Suppressor macrophage treated with lipopolysaccharide for 1 hour (primary cell): Measurements from ENCODE around the gene CUL3.

ENCODE experiments used
- DNase-seq, 3 donors: peaks; one replicate each; pipeline ENCODE4 v3.0.0-alpha.2; 2020 to 2022

CUL3 gene

DNA sequence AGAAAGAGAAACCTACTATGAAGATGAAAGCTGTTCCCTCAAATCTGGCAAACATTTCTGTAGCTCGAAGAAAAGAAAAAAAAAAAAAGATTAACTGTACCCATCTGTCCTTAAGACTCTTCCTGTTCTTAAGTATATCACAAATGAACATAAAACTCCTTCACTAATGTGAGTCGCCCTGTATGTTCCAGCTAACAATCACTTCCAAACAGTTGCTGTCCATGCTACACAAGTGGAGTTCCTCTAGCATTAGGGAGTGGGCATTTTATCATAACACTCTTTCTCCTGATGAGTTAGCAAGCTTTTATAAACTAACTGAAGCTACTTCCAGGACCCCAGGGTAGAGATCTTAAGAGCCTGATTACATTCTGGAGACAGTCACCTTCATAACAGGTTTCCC is 5.8 kb downstream of the CUL3 start:
- no peak for DNase-seq

DNA sequence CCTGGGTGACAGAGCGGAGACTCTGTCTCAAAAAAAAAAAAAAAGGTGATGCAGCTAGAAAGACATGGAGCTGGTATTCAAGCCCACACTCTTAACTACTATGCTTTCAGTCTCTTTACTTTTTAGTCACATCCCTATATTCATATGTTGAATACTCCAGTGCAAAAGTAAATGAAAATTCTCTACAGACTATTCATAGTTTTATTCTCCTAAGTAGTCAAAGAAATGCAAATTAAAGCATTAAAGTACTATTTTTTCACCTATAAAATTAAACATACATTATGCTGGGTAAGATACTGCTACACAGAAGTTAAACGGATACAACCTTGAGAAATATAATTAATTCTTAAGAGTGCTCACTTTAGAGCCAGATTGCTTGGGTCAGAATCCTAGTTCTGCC is 7.6 kb downstream of the CUL3 start:
- DNase-seq: no peak

DNA sequence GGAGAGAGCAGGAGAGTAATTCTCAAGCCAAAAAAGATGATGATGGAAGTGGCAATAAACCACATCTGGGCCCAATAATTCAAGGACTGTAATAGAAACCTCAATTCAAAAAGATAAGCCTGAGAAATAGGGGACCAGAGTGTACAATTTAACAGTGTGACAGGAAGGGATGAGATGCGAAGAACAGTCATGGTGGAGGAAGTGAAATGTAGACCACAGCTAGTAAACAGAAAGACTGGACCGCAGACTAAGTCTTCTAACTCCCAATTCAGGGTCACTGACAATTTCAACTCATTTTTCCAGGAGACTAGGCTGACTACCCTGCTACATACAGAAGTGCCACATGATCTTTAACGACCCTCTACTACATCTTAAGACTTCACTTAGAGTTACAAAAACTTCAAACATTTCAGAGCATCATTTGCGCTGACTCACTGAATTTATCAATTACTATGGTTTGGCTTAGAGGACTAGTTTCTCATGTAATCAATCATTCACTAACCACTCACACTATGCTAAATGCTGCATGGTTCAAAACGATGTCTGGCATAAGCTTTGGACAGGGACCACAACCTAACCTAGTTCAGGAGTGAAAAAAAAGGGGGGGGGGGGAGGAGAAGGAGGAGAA is 9.0 kb downstream of the CUL3 start:
- DNase-seq: peak in 1 of 3 donors; percentile 15

DNA sequence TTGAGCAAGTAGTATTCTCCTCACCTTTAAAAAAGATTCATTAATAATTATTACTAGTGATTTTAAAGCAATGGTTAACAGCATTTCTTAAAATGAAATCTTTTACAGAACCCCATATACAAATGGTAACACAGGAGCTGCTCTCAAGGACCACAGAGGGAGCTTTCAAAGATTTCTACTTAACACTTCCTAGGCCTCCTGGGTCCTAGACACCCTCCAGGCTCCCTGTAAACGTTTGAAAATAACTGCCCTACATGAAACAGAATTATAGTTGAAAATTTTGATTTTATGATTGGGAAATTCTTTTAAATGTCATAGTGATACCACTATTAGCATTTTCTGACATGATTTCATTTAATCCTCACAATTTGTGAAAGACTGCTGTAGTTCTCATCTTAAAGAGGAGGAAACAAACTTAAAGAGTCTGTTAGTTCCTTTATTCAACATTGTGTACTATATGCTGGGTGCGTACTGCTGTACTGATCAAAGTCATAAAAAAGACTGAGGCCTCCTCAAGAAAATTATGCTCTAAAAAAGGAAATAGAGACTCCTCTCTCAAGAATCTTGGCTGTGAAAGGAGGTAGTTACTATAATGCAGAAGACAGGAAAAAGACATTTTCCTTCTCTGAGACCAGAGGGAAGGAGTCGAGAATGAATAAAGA is 10.6 kb downstream of the CUL3 start:
- peak in 1 of 3 donors; percentile 15 for DNase-seq

DNA sequence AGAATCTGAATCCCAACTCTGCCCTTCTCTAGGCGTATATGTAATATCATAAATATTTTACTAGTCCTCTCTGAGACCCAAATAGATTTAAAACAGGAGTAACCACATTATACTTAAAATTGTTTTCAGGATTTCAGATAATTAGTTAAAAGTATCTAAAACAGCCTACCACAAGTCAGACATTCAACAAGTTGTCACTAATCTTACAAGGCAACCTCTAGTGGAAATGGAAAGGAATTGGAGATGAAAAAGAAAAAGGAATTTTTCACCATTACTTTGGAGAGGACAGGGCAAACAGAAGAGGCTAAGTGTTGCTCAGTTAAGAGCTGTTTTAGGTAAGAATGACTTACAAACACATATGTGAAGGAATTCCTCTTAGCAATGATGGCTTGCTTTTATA is 11.4 kb downstream of the CUL3 start:
- DNase-seq: no peak

DNA sequence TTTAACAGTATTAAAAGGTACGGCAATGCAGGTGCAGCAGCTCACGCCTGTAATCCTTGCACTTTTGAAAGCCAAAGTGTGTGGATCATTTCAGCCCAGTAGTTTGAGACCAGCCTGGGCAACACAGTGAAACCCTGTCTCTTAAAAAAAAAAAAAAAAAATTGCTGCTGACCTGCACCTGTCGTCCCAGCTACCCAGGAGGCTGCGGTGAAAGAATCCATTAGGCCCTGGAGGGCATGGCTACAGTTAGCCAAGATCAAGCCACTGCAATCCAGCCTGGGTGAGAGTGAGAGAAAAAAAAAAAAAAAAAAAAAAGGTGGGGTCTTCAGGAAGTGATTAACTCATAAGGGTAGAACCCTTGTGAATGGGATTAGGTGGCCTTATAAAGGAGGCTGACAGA is 12.8 kb downstream of the CUL3 start:
- no peak for DNase-seq

DNA sequence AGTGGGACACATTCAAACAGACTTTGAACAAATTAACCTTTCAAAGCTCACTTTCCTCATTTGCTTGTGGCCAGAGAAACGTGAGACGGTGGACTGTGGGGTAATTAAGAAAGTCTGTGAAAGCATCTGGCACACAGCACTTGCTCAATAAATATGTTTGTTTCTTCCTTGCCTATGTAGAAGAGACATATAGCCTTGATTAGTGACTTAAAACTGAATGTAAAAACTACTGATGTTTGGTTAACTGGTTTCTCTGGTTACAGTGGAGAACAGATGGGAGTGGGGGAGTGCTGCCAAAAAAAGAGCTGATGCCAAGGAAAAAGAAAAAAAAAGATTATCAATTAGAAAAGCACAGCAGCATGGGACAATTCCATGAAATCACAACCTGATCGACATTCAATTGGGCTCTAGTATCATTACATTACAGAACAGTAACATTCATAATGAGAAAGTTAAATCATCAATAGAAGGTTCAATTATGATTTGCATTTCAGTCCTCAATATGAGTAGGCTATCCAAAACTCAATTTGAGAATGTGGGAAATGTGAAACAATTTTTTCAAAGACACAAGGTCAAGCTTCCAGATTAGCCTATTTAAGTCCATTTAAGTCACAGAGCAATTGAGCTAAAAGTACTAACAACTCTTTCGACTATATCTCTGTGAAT is 14.7 kb downstream of the CUL3 start:
- no peak for DNase-seq

DNA sequence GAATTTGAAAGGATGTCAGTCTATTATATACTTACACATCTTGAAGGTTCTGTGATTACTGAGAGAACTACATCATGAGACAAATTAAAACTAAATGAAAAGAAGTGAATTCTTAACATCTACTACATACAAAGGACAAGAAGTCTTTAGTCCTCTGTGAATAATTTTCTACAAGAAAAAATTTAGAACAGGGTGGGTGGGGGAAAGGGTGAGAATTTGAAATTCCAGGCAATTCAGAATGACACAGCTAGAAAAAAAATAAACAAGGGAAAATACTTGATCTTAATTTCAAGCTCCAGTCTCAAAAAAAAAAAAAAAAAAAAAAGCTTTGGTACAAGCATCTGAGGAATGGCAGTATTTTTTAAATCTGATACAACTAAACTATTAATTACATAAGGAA is 15.5 kb downstream of the CUL3 start:
- no peak for DNase-seq

DNA sequence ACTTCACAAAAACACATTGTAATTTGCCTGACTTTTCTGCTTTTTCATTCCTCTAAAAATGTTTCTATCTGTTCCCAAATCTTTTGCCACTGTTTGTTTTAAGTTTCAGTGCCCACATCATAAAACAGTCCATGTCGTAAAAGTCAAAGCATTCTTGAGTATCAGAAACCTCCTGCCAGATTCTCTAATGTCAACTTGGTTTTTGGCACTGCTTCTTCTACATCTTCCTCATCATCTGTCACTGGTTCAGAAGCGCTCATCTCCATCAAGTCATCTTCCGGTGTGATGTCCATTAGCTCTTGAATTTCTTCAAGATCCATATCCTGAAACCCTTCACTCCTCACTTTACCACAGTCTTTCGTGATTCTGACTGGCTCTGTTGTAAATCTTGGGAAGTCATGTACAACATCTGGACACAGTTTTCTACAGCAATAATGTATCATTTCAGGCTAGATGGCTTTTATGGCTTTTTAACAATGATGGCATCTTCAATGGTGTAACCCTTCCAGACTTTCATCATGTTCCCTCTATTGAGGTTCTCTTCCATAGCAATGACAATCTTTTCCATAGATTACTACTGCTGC is 19.6 kb downstream of the CUL3 start:
- DNase-seq: no peak

DNA sequence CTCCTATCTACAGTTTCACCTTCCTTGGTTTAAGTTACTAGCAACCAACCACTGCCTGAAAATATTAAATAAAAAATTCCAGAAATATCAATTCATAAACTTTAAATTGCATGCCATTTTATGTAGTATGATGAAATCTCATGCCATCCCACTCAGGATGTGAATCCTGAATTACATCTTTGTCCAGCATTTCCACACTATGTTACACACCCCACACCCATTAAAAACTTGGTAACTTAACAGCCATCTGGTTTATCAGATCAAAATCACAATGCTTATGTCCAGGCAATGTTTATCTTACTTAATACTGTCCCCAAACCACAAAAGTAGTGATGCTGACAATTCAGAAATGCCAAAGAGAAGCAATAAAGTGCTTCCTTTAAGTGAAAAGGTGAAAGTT is 21.6 kb downstream of the CUL3 start:
- no peak for DNase-seq

DNA sequence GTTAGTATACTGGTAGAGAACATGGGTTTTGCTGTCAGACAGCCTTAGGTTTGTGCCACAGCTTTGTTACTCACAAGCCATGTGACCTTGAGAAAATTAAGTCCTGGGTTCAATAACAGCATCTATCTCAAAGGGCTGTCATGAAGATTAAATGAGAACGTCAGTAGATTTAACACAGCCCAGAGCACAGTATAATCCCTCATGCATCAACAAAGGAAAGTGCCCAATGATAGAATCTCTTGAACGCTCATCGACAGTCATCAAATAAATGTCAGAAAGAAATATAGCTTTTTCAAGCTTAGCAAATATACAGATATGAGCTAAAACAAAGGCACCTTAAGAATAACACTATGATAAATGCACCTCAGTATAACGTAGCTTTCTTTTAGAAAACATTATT is 22.3 kb downstream of the CUL3 start:
- no peak for DNase-seq

DNA sequence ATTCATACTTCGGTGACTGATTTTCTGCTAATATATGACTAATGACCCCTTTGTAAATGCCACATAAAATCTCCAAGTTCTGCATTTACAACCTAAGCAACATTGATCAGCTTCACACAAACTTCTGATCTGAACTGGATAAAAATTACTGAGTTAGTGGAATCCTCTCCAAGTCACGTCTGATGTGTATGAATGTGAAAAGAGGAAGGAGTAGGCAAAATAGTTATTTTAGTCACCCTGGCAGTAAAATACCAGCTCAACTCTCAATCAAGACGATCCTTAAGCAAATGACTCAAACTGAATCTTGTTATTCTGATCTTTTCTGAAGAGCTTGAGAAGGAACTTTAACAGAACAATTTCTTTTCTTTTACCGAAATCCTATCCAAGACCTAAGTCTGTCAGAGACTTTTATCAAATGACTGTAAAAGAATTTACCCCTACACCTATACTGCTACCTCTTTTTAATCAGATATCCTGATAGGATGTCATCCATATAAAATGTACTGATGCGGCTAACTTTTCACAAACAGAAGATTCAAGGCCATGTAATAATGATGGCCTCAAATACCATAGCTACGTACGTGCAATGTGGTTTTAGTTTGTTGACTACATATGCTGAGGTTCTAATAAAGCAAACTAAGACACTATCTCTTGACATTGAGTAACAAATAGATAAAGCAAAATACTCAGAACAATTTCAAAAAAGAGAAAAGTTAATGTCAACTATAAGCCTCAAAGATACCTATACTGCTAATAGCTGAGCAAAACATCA is 23.7 kb downstream of the CUL3 start:
- peak; percentile 35 to 71 (median 67) for DNase-seq

DNA sequence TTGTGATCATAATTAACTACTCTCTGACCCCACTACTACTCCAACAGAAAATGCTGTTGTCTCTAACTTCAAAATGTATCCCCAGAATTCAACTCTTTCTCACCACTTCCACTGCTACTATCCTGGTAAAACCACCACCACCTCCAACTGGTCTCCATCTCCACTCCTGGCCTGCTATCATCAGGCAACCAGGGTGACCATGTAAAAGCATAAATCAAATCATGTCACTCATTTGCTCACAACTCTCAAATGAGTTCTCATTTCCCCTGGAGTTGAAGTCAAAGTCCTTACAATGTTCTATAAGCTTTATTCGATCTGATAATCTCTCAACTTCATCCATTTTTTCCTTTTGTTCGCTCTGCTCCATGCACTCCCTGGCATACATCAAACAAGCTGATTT is 24.6 kb downstream of the CUL3 start:
- DNase-seq: no peak

DNA sequence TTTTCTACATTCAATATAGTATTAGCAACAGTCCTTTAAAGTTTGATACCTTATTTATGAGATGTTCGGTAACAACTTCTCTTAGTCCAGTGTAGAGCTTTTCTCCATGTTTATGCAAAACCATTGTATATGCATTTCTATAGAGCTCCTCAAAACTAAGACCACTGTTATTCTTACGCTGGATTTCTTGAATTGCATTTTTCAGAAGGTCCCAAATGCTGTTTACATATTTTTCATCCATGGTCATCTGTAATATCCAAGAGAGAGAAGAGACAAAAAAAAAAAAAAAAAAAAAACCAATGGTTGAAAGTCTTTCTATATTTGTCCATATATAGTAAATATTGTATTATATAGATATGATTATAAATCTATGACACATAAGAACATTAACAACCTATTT is 27.6 kb downstream of the CUL3 start:
- DNase-seq: no peak

DNA sequence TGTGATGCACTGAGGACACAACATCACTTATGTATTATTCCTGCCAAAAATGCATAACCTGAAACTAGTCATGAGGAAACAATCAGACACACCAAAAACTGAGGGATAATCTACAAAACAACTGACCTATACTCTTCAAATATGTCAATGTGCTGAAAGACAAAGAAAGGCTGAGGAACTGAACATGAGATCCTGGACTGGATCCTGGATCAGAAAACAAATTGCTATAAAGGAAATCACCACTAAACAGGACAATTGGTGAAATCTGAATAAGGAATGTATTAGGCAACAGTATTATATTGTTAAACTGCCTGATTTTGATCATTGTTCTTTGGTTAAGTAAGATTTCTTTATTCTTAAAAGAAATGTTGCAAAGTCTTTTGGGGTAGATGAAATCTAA is 28.8 kb downstream of the CUL3 start:
- DNase-seq: no peak

DNA sequence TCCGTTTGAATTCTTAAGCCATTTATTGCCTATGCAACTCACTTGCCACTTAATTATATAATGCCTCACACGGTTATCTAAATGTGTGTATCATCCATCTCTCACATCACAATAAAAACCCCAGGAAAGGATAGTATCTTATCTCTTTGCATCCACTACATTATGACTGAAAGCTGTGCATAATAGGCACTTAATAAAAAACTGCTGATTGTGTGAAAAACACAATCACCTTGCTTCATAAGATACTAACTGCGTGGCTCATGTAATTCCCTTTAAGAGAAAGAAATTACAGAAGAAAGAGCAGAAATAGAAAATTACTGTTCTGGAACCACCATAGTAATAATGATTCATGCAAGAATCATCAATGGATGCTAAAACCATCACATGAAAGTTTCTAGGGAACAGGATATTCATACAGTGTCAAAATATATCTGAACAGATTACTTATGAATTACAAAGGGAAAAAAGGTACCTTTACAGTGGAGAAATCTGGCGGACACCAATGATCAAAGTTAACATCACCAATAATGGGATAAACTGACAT is 29.3 kb downstream of the CUL3 start:
- DNase-seq: no peak

DNA sequence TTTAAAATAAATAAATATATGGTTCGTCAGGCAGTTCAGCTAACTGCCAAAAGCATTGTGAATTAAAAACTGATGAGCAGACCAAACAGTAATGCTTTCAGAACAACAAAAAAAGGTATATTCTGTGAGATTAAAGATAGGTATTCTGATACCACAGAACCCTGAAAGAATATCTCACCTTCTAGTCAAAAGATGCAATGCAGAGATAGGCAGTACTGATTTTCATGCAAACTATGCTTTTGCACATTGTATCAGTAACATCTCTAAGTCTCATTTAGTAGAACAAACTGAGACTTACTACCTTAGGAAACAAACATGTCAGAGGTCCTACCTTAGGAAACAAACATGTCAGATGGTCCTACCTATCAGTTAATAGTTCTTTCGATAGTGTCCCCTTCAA is 32.4 kb downstream of the CUL3 start:
- no peak for DNase-seq

DNA sequence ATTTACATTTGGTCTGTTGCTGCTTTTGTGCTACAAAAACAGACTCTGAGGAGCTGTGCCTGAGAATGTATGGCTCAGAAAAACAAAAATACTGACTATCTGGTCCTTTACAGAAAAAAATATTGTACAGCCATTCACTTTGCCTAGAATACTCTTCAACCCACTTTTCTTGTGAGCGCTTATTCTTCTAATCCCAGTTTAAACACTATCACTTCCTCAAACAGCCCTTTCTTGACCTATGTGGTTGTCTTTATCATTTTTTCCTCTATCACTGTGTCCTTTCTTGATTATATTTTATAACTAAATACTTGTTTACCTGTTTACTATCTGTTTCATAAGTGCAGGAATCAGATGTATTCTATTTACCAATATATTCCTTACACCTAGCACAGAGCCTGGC is 33.5 kb downstream of the CUL3 start:
- no peak for DNase-seq

DNA sequence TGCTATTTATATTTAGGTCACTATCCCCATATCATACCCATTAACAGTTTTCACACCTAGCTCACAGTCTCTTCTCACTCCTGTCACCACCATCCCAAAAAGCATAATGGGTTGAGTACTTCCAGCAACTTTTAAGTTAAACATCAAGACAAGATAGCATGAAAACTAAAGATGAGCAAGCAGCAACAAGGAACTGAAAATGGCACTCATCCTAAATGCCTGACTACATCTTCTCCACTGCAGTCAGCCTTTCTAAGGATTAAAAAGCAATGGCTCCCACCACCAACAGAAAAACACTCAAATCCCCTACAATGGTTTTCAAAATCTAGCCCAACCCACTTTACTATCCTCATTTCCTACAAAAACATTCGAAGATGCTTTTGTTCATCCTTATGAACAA is 38.2 kb downstream of the CUL3 start:
- no peak for DNase-seq

DNA sequence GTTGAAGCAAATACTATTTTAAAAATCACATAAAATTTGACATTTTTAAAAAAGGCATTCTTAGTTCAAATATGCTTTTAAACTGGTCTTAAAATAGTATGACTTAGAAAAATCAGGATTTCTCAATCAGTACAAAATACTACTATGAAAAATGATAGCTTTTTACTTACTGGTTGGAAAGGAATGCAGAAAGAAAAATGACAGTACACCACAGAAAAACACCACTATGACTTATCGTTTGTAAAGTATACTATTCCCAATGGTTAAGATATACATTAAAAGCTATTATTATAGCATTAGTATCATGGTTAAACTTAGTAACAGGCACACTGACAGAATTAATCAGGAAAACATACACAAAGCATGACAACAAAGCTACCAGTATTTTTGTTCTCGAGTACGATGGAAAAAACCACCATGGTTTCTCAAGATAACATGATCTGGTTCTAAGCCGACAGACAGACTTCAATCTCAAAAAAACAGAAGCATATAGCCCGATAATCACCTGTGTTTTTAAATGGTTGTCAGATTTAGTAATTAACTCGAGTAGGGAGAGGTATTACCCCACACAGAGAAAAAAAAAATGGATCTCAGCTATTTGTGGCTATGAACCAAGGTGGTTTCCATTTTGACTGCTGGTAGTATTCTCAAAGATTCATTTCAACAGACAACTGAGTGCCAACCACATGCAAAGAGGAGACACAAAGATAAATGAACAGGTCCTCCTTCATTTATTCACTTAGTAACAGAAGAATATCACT is 39.1 kb downstream of the CUL3 start:
- DNase-seq: no peak

DNA sequence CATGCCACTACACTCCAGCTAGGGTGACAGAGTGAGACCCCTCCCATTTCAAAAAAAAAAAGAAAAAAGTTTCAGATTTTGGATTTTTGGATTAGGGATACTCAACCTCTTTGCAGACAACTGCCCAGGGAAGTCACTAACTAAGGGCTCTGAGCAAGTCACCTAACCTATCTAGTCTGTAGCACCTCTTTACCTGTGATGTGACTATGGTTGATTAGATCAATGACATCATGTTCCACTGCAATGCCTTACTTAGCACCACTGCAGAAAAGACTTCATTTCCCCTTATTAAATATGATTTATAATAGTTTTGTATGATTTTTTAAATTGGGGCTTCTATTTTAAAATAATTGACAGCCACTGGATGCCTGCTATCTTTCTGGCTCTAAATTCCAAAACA is 41.2 kb downstream of the CUL3 start:
- no peak for DNase-seq

DNA sequence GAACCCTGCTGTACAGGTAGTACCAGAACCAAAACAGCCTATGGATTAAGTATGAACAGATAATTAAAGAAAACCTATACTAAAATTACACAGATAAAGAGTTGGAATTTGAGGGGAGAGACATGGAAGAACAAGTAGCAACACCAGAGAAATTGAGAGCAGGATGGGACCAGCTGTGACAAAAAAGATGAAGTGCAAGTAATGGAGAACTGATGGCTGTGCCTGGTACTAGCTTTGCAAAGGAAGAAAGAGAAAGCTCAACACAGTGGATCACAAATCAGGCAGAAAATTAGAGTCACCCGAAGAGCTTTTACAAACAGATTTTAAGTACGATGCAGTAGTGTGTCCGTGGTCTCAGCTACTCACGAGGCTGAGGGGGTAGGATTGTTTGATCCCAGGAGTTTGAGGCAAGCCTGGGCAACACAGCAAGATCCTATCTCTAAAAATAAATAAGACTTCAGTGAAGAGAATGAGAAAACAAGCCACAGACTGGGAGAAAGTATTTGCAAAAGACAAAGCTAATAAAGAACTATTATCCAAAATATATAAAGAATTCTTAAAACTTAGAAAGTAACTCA is 46.5 kb downstream of the CUL3 start:
- DNase-seq: no peak
